Heart right ventricle (tissue), 16 donors: ENCODE data around the gene PKIB. TPM values are rescaled to one million over a fixed set of nuclear protein-coding genes. Genes with fewer than 3 reads are reported as not detected.
"Not testable (repeated sequence)": the region's sequence is repeated elsewhere in the genome, so short reads cannot be mapped to it uniquely, and the experiment has no call there.

ENCODE experiments used
- ATAC-seq, 8 donors: fragments of 200-7000 bp; cut with Tn5 transposase; one replicate each; pipeline ENCODE4 v1.9.1; 2020; ENCODE audit warnings: mild to moderate bottlenecking in 8 of 8, moderate library complexity in 8 of 8, moderate number of reproducible peaks in 1 of 8
- DNase-seq, 2 donors: peaks; one replicate each; pipeline ENCODE4 v3.0.0-alpha.2; 2020
- H3K27ac ChIP-seq, 10 donors: fragments of 200-600 bp; sonication (generic) in 2 of 10; one replicate each; pipeline versions ENCODE4 v1.5.0 to v1.8.0; 2020 to 2022; ENCODE audit warnings: mild to moderate bottlenecking in 3 of 10
- H3K27me3 ChIP-seq, 7 donors: fragments of 200-600 bp; one replicate each; pipeline ENCODE4 v1.8.0; 2021 to 2022; ENCODE audit warnings: mild to moderate bottlenecking in 2 of 7
- H3K36me3 ChIP-seq, 9 donors: fragments of 200-600 bp; sonication (generic) in 1 of 9; one replicate each; pipeline versions ENCODE4 v1.5.0 to v1.8.0; 2020 to 2022; ENCODE audit warnings: mild to moderate bottlenecking in 2 of 9
- H3K4me1 ChIP-seq, 9 donors: fragments of 200-600 bp; sonication (generic) in 1 of 9; one replicate each; pipeline versions ENCODE4 v1.5.0 to v1.8.0; 2020 to 2022; ENCODE audit warnings: mild to moderate bottlenecking in 4 of 9
- H3K4me3 ChIP-seq, 10 donors: fragments of 200-600 bp; sonication (generic) in 2 of 10; one replicate each; pipeline versions ENCODE4 v1.5.0 to v1.8.0; 2020 to 2022; ENCODE audit warnings: mild to moderate bottlenecking in 7 of 10, moderate library complexity in 2 of 10
- H3K9me3 ChIP-seq, 11 donors: fragments of 200-600 bp in 10 of 11; sonication (generic) in 2 of 11; one replicate each; pipeline versions ENCODE4 v1.5.0 to v1.8.0; 2013 to 2022; ENCODE audit warnings: mild to moderate bottlenecking in 2 of 11, control low read depth in 1 of 11, moderate library complexity in 1 of 11
- WGBS, 2 donors: extraction: QIAGEN DNeasy Blood & Tissue Kit; methylation state at CpG; one replicate each; pipeline ENCODE4 v1.1.7; 2013; ENCODE audit warnings: inconsistent platforms in 1 of 2; 5-methylcytosine and 5-hydroxymethylcytosine counted together
- intact Hi-C, 10 donors: fragments of 100-400 bp; cut with DNase I; formaldehyde crosslinking; loops; one replicate each; pipeline versions ENCODE4 v1.11.1 to v1.14.2; 2022
- polyA plus RNA-seq, 2 donors: library from polyadenylated mRNA; stranded (reverse); fragments of 200-250 nt; gene quantifications; one replicate each; pipeline ENCODE4 v1.2.3, GENCODE V29; 2013
- total RNA-seq, 10 donors: library from RNA; stranded (reverse); fragmentation: NEBNext Ultra II Directional in 3 of 10; extraction: Animal tissue kit (Norgen Biotek cat#: 25700) in 3 of 10; gene quantifications; one replicate each; pipeline versions ENCODE4 v1.2.1 to v1.2.4, GENCODE V29; 2021 to 2023
- TF ChIP-seq, protein P1 (sequence below), 9 donors: fragments of 200-600 bp; sonication (generic) in 2 of 9; IDR thresholded peaks; one replicate each; pipeline versions ENCODE4 v1.5.0 to v1.8.0; 2021 to 2022; ENCODE audit warnings: antibody characterized with exemption in 9 of 9, mild to moderate bottlenecking in 5 of 9, moderate library complexity in 1 of 9
- donor health status: Arrhythmogenic right ventricular cardiomyopathy.
- donor health status: ischemic (EF 13 %, LVEDD 7.1; RV severe dilation, severe dysfunction).
- donor health status: healthy with polysubstance abuse.
- donor health status: DM: no; HTN: yes; CAD: no.
- donor health status: DM: no; HTN: no; CAD: no.
- donor health status: ischemic (EF 25% LVEDD 6.9; RV normal size, moderate dysfunction).
- donor health status: ischemic (EF 25% LVEDD 5.7; RV mildly dilated, moderate dysfunction).
- donor health status: healthy.
- donor health status: DM: yes; HTN: yes; CAD: no.
- donor health status: Ischemic cardiomyopathy.
- donor health status: ischemic (EF 35%, LVEDD 5.7; RV mildly dilated, moderate dysfunction).
- donor health status: nonischemic (EF 11% LVEDD 7.7; RV severe dilation, severe dysfunction).
- donor health status: DM: yes; HTN: yes; CAD: no.
- donor health status: PGD.
- donor health status: ischemic (EF 29% LVEDD 5.4; RV normal size, mild dysfunction).
- donor health status: nonischemic (EF 23%, LVEDD 6.1; RV moderate dilation, normal function).

Gene PKIB
- total and polyA plus RNA-seq, 12 donors: 0.26 to 0.96 (median 0.38) TPM; not detected in 4

DNA sequence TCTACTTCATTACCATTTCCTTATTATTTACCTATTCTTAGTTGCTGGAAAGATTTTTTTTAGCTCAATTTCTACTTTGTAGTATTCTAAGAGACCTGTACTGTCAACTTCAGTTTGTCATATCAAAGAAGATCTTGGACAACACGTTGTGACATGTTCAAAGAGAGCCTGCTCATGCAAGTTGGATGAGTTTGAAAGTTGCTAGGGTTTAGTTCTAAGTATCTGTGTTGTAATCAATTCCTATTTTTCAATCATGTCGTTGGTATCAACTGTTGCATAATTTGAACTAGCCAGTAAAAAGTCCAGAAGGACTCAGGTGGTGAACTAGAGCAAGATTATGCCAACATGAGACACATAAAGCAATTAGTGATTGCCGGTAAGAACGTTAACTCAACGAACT lies 30.2 kb downstream of the PKIB start:
- DNase-seq: no peak

DNA sequence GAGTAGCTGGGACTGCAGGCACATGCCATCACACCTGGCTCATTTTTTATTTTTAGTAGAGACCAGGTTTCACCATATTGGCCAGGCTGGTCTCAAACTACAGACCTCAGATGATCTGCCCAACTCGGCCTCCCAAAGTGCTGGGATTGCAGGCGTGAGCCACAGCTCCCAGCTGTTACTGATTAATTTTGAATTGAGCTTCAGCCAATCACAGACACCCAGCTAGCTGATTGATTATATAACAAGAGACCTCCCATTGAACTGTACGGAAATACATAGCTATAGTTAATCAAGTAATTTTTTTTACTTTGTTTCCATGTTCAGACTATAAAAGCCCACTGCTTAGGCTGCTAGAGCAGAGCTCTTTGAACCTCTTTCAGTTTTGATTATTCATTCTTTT lies 31.6 kb downstream of the PKIB start:
- Histone ChIP-seq H3K9me3 (peaks cover 0 to 3% (median 0%) of the 10 kb centered on the region in 11 donors), H3K4me1 (no peaks in the 10 kb centered on the region), H3K36me3 (no peaks in the 10 kb centered on the region), H3K27ac (no peak overlapping the region), H3K27me3 (no peaks in the 10 kb centered on the region), H3K4me3 (no peak overlapping the region)
- DNase-seq (no peak), ATAC-seq (no peak)
- TF ChIP-seq, protein P1, sequence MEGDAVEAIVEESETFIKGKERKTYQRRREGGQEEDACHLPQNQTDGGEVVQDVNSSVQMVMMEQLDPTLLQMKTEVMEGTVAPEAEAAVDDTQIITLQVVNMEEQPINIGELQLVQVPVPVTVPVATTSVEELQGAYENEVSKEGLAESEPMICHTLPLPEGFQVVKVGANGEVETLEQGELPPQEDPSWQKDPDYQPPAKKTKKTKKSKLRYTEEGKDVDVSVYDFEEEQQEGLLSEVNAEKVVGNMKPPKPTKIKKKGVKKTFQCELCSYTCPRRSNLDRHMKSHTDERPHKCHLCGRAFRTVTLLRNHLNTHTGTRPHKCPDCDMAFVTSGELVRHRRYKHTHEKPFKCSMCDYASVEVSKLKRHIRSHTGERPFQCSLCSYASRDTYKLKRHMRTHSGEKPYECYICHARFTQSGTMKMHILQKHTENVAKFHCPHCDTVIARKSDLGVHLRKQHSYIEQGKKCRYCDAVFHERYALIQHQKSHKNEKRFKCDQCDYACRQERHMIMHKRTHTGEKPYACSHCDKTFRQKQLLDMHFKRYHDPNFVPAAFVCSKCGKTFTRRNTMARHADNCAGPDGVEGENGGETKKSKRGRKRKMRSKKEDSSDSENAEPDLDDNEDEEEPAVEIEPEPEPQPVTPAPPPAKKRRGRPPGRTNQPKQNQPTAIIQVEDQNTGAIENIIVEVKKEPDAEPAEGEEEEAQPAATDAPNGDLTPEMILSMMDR (IDR thresholded peaks at IDR 0.05): no peak
- 71 to 79% methylated on average over 3 of the region's 3 CpGs for WGBS, 2 donors
- intact Hi-C loops: no loop called here

More for the DNA sequence above, 30.2 kb downstream of the PKIB start:
- Histone ChIP-seq H3K4me1 (no peaks in the 10 kb centered on the region), H3K9me3 (peaks cover 0 to 12% (median 0%) of the 10 kb centered on the region in 11 donors), H3K27ac (no peak overlapping the region), H3K36me3 (no peaks in the 10 kb centered on the region), H3K27me3 (no peaks in the 10 kb centered on the region), H3K4me3 (no peak overlapping the region)
- 74 to 80% methylated on average over 5 of the region's 5 CpGs for WGBS, 2 donors
- TF ChIP-seq, protein P1 (IDR thresholded peaks at IDR 0.05): no peak
- intact Hi-C loops: no loop called here
- ATAC-seq: no peak

DNA sequence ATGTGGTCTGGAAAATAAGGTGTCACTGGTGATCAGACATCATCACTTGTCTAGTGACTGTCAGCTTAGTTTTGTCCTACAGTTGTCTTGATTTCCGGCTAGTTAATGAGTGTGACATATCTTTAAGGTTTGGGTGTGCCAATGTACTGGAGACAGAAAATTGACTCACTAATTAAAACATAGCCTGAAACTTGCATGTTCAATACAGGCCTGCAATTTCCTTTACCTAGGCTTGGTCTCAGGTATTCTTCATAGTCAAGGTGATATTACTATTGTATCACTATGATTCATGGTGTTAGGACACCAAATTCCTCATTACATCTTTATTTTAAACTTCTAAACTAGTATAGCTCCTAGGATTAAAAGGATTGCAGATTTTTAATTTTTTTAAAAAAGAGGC lies 32.4 kb downstream of the PKIB start:
- 76 to 83% methylated on average over 1 of the region's 1 CpG for WGBS, 2 donors
- H3K4me1 ChIP-seq, DNase-seq, H3K4me3 ChIP-seq, ATAC-seq, H3K36me3 ChIP-seq, H3K27me3 ChIP-seq, H3K27ac ChIP-seq, intact Hi-C loops, H3K9me3 ChIP-seq: not testable (repeated sequence)

DNA sequence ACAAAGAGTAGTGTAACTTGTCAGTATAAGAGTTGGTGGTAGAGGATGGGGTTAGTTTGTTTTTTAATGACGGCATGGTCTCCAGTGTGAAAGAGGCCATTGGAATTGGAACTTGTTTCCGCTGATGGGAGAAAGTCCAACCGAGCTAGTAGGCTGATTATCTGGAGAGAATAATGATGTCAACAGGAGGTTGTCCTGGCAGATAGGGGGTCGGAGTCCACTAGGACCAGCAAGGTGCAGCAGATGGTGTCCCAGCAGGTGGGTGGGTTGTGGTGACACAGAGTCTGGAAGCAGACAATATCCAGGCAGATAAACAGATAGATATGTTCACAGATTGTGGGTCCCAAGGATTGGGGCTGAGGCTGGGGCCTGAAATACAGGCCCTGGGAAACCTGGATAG lies 35.1 kb downstream of the PKIB start:
- ATAC-seq (no peak), DNase-seq (no peak)
- intact Hi-C loops: no loop called here
- no peaks in the 10 kb centered on the region for H3K27me3 ChIP-seq
- H3K4me3 ChIP-seq: no peak overlapping the region
- WGBS, 2 donors: 45 to 48% methylated on average over 4 of the region's 4 CpGs
- no peaks in the 10 kb centered on the region for H3K4me1 ChIP-seq
- TF ChIP-seq, protein P1 (IDR thresholded peaks at IDR 0.05): no peak
- no peaks in the 10 kb centered on the region for H3K36me3 ChIP-seq
- H3K27ac ChIP-seq: no peak overlapping the region
- H3K9me3 ChIP-seq: no peaks in the 10 kb centered on the region

DNA sequence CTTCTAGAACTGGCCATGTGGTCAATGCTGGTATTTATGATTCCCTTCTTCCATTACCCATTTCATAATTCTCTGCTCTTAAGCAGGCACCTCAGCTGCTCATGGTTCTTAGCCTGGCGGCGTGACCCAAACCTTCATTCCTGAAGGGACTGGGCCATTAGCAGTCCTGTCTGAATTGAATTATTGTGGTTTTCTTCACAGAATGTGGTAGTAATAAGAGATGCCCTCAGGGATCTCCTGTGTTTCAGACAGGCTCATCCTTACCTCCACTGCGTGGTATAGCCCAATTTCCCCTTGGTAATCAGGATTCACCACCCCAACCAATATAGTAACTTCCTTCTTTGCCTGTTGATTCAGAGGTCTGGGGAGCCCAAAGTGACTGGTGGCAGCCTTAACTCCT lies 37.6 kb downstream of the PKIB start:
- TF ChIP-seq, protein P1 (IDR thresholded peaks at IDR 0.05): no peak
- H3K4me1 ChIP-seq: no peaks in the 10 kb centered on the region
- intact Hi-C loops: no loop called here
- no peak overlapping the region for H3K4me3 ChIP-seq
- H3K27ac ChIP-seq: no peak overlapping the region
- no peaks in the 10 kb centered on the region for H3K27me3 ChIP-seq
- H3K9me3 ChIP-seq: no peaks in the 10 kb centered on the region
- ATAC-seq (no peak), DNase-seq (no peak)
- 79 to 84% methylated on average over 3 of the region's 3 CpGs for WGBS, 2 donors
- no peaks in the 10 kb centered on the region for H3K36me3 ChIP-seq
